ENCODE results near the gene LAMC2.

The LAMC2 gene

DNA sequence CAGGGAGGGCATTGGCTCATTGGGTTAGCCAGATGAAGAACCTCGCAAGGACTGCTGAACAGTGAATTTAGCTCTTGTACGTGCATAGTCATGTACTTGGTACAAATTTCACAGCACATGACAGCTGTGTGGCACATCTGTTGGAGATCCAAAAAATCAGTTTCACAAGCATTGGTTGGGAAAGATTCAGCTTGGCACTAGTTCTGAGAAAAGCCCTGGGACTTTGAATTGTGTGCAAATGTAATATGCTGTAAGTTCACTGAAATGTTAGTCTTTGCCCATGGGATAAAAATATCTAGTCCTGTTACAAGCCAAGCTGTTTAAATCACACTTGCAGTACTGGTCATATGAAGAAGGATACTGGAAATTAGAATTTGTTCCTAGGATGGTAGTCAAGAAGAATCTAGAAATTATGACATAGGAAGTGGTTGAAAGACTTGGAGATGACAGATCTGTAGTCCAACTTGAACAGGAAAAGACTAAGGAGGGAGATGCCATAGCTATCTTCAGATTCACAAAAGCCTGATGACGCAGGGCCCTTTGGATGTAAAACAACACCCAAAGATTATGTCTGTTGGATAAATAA is 19.2 kb downstream of the LAMC2 start:
- H3K4me3 ChIP-seq (ENCODE audit: low read depth, low read length) = no peak overlapping the region
- DNase-seq (ENCODE audit: low read depth) = no peak
- TF ChIP-seq CTCF (IDR thresholded peaks at IDR 0.05; ENCODE audit: low read depth, low read length, missing control alignments) = no peak

GRCh38 chr1:183206538-183207122 is 20.6 kb downstream of the LAMC2 start:
- no peak for TF ChIP-seq CTCF (IDR thresholded peaks at IDR 0.05; ENCODE audit: low read depth, low read length, missing control alignments)
- DNase-seq (ENCODE audit: low read depth) = no peak
- no peak overlapping the region for H3K4me3 ChIP-seq (ENCODE audit: low read depth, low read length)

DNA sequence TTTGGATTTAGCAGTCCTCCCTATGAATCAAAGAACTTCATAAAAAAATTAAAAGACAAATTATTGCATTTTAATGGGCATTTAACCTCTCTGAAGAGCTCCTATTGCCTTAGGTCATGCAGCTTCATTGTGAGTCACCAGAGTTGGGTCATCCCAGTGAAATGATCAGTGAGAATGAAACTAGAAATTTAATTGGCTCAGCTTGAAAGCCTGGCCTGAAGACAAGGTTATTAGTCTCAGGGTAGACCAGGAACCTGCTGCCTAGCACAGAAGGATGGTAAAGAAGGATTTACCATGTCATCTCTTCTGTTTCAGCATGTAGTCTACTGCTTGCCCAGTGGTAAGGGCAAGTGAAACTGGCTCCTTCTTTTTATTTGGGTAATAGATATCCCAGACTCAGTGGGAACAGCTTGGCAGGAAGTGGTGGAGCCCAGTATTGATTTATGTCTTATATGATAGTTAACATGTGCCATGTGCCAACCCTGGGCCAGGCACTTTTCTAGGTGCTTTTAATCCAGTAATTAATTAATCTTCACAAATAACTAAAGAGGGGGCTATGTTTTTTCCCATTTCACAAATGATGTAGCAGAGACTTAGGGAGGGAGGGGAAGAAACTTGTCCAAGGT is 23.6 kb downstream of the LAMC2 start:
- no peak for DNase-seq (ENCODE audit: low read depth)
- H3K4me3 ChIP-seq (ENCODE audit: low read depth, low read length) = no peak overlapping the region
- TF ChIP-seq CTCF (IDR thresholded peaks at IDR 0.05; ENCODE audit: low read depth, low read length, missing control alignments) = no peak

- no peak for DNase-seq (ENCODE audit: low read depth)
- H3K4me3 ChIP-seq (ENCODE audit: low read depth, low read length) = no peak overlapping the region
- no peak for TF ChIP-seq CTCF (IDR thresholded peaks at IDR 0.05; ENCODE audit: low read depth, low read length, missing control alignments)
Measured at GRCh38 chr1:183210681-183211080, 24.6 kb downstream of the LAMC2 start.

- no peak for TF ChIP-seq CTCF (IDR thresholded peaks at IDR 0.05; ENCODE audit: low read depth, low read length, missing control alignments)
Measured at GRCh38 chr1:183212870-183213269, 26.8 kb downstream of the LAMC2 start.

DNA sequence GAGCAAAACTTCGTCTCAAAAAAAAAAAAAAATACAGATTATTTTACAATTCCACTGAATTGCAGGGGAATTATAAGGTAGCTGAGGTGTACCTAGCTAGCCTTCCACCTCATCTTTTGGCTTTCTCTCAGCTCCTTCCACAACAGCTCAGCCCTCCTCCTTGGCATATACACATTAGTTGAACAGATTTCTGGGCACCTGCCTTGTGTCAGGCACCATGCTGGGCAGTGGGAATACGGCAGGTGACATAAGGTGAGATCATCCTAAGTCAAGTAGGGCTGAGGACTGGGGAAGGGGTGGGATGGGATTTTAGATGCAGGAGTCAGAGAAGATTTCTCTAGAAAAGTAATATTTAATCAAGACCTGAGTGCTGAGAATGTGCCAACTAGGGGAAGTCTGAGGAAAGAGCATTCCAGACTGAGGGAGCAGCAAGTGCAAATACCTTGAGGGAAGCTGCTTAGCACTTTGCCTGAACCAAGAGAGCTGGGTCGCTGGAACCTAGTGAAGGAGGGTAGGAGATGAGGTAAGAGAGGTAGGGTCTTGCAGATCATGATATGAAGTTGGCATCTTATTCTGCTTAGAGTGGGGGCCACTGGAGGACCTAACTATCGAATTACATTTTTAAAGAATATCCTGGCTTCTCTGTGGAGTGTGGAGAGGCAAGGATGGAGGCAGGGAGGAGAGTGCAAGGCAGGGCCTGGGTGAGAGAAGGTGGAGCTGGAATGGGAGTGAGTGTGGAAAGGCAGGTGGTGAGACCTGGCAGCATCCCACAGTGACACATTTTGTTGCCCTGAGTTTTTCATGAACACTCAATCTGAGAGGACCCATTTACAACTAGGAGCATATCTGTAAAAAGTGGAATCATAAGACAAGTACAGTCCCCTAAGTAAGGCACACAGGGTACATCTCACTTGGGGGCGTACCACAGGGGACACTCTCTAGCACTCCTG is 28.2 kb downstream of the LAMC2 start:
- no peak overlapping the region for H3K4me3 ChIP-seq (ENCODE audit: low read depth, low read length)
- no peak for DNase-seq (ENCODE audit: low read depth)
- no peak for TF ChIP-seq CTCF (IDR thresholded peaks at IDR 0.05; ENCODE audit: low read depth, low read length, missing control alignments)

More at GRCh38 chr1:183212870-183213269, 26.8 kb downstream of the LAMC2 start:
- H3K4me3 ChIP-seq (ENCODE audit: low read depth, low read length) = no peak overlapping the region
- no peak for DNase-seq (ENCODE audit: low read depth)
